HEK293 (cell line): ENCODE data around the gene NEK1.

Experiments used
- GLIS1 ChIP-seq: fragments of 450-650 bp; formaldehyde crosslinking; IDR thresholded peaks from 2 replicates; pipeline ENCODE4 v1.5.1; 2016; ENCODE audit warnings: missing biosample characterization, missing genetic modification characterization
- IKZF3 ChIP-seq: fragments of 450-650 bp; IDR thresholded peaks from 2 replicates; pipeline ENCODE4 v1.5.0; 2018; ENCODE audit warnings: missing biosample characterization, mild to moderate bottlenecking, missing genetic modification characterization, moderate library complexity
- KLF9 ChIP-seq: fragments of 450-650 bp; formaldehyde crosslinking; IDR thresholded peaks from 2 replicates; pipeline ENCODE4 v1.5.1; 2016; ENCODE audit warnings: missing biosample characterization, missing genetic modification characterization, low read depth
- PRDM10 ChIP-seq: fragments of 450-650 bp; formaldehyde crosslinking; IDR thresholded peaks from 2 replicates; pipeline ENCODE4 v1.5.1; 2016; ENCODE audit warnings: missing biosample characterization, missing genetic modification characterization
- WT1 ChIP-seq: fragments of 450-650 bp; formaldehyde crosslinking; IDR thresholded peaks from 2 replicates; pipeline ENCODE4 v1.5.1; 2016; ENCODE audit warnings: missing biosample characterization, missing genetic modification characterization
- ZBTB11 ChIP-seq: fragments of 450-650 bp; formaldehyde crosslinking; conservative IDR thresholded peaks from 2 replicates; pipeline ENCODE4 v1.5.1; 2016; ENCODE audit warnings: low read depth, missing biosample characterization, missing genetic modification characterization
- ZBTB21 ChIP-seq: fragments of 450-650 bp; formaldehyde crosslinking; IDR thresholded peaks from 2 replicates; pipeline ENCODE4 v1.5.1; 2017; ENCODE audit warnings: missing biosample characterization, missing genetic modification characterization
- ZEB2 ChIP-seq: fragments of 450-650 bp; formaldehyde crosslinking; IDR thresholded peaks from 2 replicates; pipeline ENCODE4 v1.5.1; 2016; ENCODE audit warnings: missing biosample characterization, missing genetic modification characterization
- ZNF394 ChIP-seq: fragments of 450-650 bp; formaldehyde crosslinking; IDR thresholded peaks from 2 replicates; pipeline ENCODE4 v1.5.1; 2016; ENCODE audit warnings: missing biosample characterization, missing genetic modification characterization, mild to moderate bottlenecking, moderate library complexity, borderline replicate concordance
- ZNF518A ChIP-seq: fragments of 450-650 bp; formaldehyde crosslinking; conservative IDR thresholded peaks from 2 replicates; pipeline ENCODE4 v1.5.1; 2016; ENCODE audit warnings: low read depth, missing biosample characterization, missing genetic modification characterization
- ZNF549 ChIP-seq: fragments of 450-650 bp; IDR thresholded peaks from 2 replicates; pipeline ENCODE4 v1.5.1; 2018; ENCODE audit warnings: missing biosample characterization, missing genetic modification characterization, mild to moderate bottlenecking, inconsistent platforms, moderate library complexity
- ZNF600 ChIP-seq: fragments of 450-650 bp; formaldehyde crosslinking; IDR thresholded peaks from 2 replicates; pipeline ENCODE4 v1.5.1; 2016; ENCODE audit warnings: missing biosample characterization, missing genetic modification characterization
- ZNF639 ChIP-seq: fragments of 450-650 bp; formaldehyde crosslinking; IDR thresholded peaks from 2 replicates; pipeline ENCODE4 v1.5.1; 2016; ENCODE audit warnings: missing biosample characterization, missing genetic modification characterization
- ZNF791 ChIP-seq: fragments of 450-650 bp; formaldehyde crosslinking; IDR thresholded peaks from 2 replicates; pipeline ENCODE4 v1.5.1; 2016; ENCODE audit warnings: missing biosample characterization, missing genetic modification characterization
- ZXDB ChIP-seq: fragments of 450-650 bp; formaldehyde crosslinking; IDR thresholded peaks from 2 replicates; pipeline ENCODE4 v1.5.1; 2016; ENCODE audit warnings: missing biosample characterization, missing genetic modification characterization
- TF ChIP-seq, protein P1 (sequence below): fragments of 450-650 bp; formaldehyde crosslinking; IDR thresholded peaks from 2 replicates; pipeline ENCODE4 v1.5.1; 2016; ENCODE audit warnings: missing biosample characterization, missing genetic modification characterization
- TF ChIP-seq, protein P2 (sequence below): fragments of 450-650 bp; formaldehyde crosslinking; IDR thresholded peaks from 2 replicates; pipeline ENCODE4 v1.5.1; 2016; ENCODE audit warnings: missing biosample characterization, missing genetic modification characterization
- TF ChIP-seq, protein P3 (sequence below): fragments of 450-650 bp; formaldehyde crosslinking; IDR thresholded peaks from 2 replicates; pipeline ENCODE4 v1.5.1; 2016; ENCODE audit warnings: missing biosample characterization, missing genetic modification characterization

Gene NEK1

GRCh38 chr4:169619958-169620879 lies 7.8 kb upstream of the NEK1 start, which contains the start of gene CLCN3 (continued):
- TF ChIP-seq ZNF518A (tag by site-specific recombination) (0 out of 2 replicates have a peak, but pooled peaks have one; percentile 7), IKZF3 (peak; percentile 38; the same call in 1 of the 2 replicates), GLIS1 (peak; percentile 50), ZNF549 (tag by site-specific recombination) (no peak), PRDM10 (tag by site-specific recombination) (peak; percentile 80), ZNF394 (tag by site-specific recombination) (peak; percentile 73; the same call in 1 of the 2 replicates), ZEB2 (tag by site-specific recombination) (peak; percentile 59), ZBTB11 (tag by site-specific recombination) (peak; percentile 67), ZNF639 (tag by site-specific recombination) (0 out of 2 replicates have a peak, but pooled peaks have one; percentile 14), ZBTB21 (tag by site-specific recombination) (peak; percentile 88), ZNF791 (tag by site-specific recombination) (no peak), ZXDB (peak; percentile 61; the same call in 1 of the 2 replicates), WT1 (peak; percentile 36; the same call in 1 of the 2 replicates), KLF9 (peak; percentile 53; the same call in 1 of the 2 replicates), ZNF600 (tag by site-specific recombination) (peak; percentile 95)
- TF ChIP-seq, protein P1, sequence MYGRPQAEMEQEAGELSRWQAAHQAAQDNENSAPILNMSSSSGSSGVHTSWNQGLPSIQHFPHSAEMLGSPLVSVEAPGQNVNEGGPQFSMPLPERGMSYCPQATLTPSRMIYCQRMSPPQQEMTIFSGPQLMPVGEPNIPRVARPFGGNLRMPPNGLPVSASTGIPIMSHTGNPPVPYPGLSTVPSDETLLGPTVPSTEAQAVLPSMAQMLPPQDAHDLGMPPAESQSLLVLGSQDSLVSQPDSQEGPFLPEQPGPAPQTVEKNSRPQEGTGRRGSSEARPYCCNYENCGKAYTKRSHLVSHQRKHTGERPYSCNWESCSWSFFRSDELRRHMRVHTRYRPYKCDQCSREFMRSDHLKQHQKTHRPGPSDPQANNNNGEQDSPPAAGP (tag by site-specific recombination): peak; percentile 62
- TF ChIP-seq, protein P2, sequence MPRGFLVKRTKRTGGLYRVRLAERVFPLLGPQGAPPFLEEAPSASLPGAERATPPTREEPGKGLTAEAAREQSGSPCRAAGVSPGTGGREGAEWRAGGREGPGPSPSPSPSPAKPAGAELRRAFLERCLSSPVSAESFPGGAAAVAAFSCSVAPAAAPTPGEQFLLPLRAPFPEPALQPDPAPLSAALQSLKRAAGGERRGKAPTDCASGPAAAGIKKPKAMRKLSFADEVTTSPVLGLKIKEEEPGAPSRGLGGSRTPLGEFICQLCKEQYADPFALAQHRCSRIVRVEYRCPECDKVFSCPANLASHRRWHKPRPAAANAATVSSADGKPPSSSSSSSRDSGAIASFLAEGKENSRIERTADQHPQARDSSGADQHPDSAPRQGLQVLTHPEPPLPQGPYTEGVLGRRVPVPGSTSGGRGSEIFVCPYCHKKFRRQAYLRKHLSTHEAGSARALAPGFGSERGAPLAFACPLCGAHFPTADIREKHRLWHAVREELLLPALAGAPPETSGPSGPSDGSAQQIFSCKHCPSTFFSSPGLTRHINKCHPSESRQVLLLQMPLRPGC (tag by site-specific recombination): 0 out of 2 replicates have a peak, but pooled peaks have one; percentile 26
- TF ChIP-seq, protein P3, sequence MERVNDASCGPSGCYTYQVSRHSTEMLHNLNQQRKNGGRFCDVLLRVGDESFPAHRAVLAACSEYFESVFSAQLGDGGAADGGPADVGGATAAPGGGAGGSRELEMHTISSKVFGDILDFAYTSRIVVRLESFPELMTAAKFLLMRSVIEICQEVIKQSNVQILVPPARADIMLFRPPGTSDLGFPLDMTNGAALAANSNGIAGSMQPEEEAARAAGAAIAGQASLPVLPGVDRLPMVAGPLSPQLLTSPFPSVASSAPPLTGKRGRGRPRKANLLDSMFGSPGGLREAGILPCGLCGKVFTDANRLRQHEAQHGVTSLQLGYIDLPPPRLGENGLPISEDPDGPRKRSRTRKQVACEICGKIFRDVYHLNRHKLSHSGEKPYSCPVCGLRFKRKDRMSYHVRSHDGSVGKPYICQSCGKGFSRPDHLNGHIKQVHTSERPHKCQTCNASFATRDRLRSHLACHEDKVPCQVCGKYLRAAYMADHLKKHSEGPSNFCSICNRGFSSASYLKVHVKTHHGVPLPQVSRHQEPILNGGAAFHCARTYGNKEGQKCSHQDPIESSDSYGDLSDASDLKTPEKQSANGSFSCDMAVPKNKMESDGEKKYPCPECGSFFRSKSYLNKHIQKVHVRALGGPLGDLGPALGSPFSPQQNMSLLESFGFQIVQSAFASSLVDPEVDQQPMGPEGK (tag by site-specific recombination): peak; percentile 41; the same call in 1 of the 2 replicates
